Muscle of back (tissue), 11 donors: ENCODE data around the gene CBL. TPM values are rescaled to one million over a fixed set of nuclear protein-coding genes. Genes with fewer than 3 reads are reported as not detected.

Experiments used
- DNase-seq, 3 donors: peaks; one replicate each; pipeline versions ENCODE4 v3.0.0 to v3.0.0-alpha.2; 2013
- polyA plus RNA-seq, 10 donors: library from polyadenylated mRNA; unstranded; fragments of 120-200 nt; gene quantifications; one replicate each; pipeline ENCODE4 v1.2.1, GENCODE V29; 2013; ENCODE audit not compliant: insufficient read length in 10 of 10

Gene CBL
- polyA plus RNA-seq, 10 donors: 10.1 to 16.7 (median 13.2) TPM

GRCh38 chr11:119342023-119342300 lies 135.8 kb downstream of the CBL start:
- no peak for DNase-seq

DNA sequence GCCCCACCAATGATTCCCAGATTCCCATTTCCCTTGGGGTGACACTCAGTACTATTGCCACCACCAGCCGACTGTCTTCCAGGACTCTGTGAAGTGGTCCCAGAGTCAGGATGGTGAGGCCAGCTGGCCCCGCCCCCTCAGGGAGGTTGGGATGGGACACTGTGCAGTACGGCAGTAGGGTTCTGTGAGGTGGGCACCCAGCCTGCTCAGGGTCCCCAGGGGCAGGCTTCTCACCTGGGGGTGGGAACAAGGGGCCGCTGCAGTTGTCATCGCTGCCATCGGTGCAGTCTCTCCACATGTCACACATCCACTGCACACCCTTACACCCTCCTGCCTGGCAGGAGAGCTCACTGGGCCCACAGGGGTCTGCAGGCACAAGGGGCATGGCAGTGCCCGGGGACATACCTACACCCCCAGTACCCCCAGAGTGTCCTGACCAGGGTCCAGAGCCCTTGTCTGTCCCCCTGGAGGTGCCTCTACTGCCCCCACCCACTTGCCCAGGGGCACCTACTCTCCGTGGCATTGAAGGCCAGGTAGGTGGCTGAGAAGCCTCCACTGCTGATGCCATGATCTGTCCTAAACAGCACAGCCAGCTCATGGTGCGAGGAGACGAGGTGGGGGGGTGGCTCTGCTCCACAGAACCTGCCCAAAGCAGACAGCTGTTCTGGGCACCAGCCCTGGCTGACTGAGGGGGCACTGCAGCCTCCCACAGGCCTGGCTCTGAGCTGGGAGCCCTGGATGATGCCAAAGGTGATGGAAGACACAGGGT lies 136.4 kb downstream of the CBL start:
- peak in 1 of 3 donors; percentile 22 for DNase-seq

DNA sequence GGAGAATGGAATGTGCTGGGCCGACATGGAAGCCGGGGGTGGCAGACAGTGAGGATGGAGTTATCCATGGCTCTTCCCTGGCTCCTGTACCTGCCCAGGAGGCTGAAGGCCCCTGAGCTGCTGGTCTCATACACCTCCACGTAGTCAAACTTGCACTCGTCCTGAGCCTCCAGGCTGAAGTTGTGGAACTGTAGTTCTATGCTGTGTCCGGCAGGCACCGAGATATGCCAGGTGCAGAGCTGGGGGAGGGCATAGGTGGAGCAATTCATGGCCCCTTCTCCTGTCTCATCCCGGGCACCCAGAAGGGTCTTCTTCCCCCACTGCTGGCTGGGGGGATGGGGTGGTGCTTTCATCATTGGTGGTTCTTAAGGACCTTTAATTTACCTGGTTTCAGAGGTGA lies 137.6 kb downstream of the CBL start:
- DNase-seq: peak in 1 of 3 donors; percentile 1

DNA sequence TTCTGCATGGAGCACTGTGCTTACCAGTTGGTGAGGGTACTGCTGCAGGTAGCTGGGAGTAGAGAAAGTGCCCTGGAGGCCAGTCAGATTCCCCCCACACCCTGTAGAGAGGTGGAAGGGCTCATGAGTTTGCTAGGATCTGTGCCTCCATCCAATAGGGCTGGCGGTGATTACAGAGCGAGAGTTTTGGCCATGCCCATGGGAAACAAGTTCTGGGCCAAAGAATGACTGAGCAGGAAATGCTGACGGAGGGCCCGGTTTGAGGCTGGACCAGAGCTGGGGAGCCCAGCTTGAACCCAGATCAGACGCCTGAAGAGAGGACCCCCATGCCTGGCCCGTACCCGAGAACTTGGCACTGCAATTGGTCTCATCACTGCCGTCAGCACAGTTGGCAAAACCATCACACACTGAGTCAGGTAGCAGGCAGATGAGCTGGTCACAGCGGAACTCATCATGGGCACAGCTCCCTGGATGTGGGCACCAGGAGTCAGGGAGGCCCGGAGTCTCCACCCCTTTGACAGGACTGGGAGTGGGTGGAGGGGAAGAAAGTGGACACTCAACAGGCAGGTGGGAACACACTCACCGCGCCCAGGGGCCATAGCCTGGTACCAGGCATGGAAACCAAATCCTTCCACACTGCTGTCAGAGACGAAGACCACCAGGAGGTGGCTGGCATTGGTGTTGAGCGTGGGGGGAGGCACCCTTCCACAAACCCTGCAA lies 138.3 kb downstream of the CBL start:
- DNase-seq: peak in 1 of 3 donors; percentile 19

- no peak for DNase-seq
Observed at GRCh38 chr11:119345685-119346084, 139.5 kb downstream of the CBL start.

GRCh38 chr11:119346605-119347004 lies 140.5 kb downstream of the CBL start, which contains the start of gene MFRP:
MFRP (minus strand) TSS chr11:119346705; CDS start chr11:119346513, 192 bp downstream.
- DNase-seq: peak in 1 of 3 donors; percentile 3

- DNase-seq: peak in 1 of 3 donors; percentile 32
Observed at GRCh38 chr11:119347242-119347641, 141.1 kb downstream of the CBL start.

GRCh38 chr11:119347940-119348605 lies 141.9 kb downstream of the CBL start:
- peak in 1 of 3 donors; percentile 68 for DNase-seq

GRCh38 chr11:119350302-119350701 lies 144.2 kb downstream of the CBL start:
- DNase-seq: no peak

- no peak for DNase-seq
Observed at GRCh38 chr11:119351232-119351631, 145.1 kb downstream of the CBL start.

- peak in 1 of 3 donors; percentile 74 for DNase-seq
Observed at GRCh38 chr11:119352857-119353260, 146.7 kb downstream of the CBL start.

DNA sequence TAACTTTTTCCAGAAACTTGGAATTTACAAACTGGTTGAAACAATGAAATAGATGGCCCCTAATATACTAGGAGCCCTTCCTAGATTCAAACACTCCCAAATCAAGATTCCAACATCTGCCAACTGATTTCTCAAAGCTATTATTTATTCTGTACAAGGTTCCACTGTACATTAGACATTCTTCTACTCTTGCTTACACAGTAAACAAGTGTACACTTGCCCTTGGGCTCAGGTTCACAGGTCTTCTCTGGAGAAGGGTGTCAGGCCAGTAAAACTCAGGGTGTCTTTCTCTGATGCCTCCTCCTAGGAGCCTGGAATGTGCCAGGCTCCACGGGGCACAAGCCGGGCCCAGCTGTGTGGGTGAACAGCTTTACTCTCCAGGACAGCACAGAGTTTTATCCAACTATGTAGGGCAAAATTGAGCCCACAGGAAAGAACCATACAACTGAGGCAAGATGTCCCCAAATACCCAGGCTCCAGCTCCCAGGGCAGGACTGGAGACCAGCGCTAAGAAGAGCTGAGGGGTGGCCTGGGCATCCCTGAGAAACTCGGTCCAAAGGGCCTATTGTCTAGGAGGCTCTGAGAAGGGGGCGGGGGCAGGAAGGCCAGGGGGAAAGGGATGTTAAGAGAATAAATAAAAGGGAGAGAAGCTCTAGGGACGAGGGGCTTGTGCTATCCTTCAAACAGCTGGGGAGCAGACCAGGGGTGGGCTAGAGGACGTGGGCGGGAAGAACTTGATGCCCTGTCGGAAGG lies 149.1 kb downstream of the CBL start:
- DNase-seq: no peak

GRCh38 chr11:119356349-119357031 lies 150.4 kb downstream of the CBL start:
- DNase-seq: peak; percentile 67 to 94 (median 90)

GRCh38 chr11:119357074-119357473 lies 150.9 kb downstream of the CBL start:
- no peak for DNase-seq

Other genes with a start within 250 kb of the CBL start
- under 1 TPM in 2 of 10 donors, not detected in 8; 0.22 to 0.30 TPM for gene FOXR1, start 234.6 kb upstream of the CBL start, polyA plus RNA-seq
- gene CENATAC, start 208.2 kb upstream of the CBL start, polyA plus RNA-seq: 10 to 100 TPM in 8 of 10 donors, 1 to 10 TPM in 2; 7.1 to 28.2 (median 12.0) TPM
- 1,000 to 10,000 TPM; 1,511 to 2,041 (median 1,652) TPM for gene RPS25, start 188.0 kb upstream of the CBL start, polyA plus RNA-seq
- gene TRAPPC4, start 187.6 kb upstream of the CBL start, polyA plus RNA-seq: 10 to 100 TPM; 41.7 to 55.9 (median 48.0) TPM
- 10 to 100 TPM in 5 of 10 donors, 1 to 10 TPM in 5; 8.4 to 13.0 (median 10.0) TPM for gene SLC37A4, start 175.5 kb upstream of the CBL start, polyA plus RNA-seq
- 10 to 100 TPM; 35.3 to 62.1 (median 41.8) TPM for gene HYOU1, start 149.1 kb upstream of the CBL start, polyA plus RNA-seq
- 10 to 100 TPM; 24.9 to 35.4 (median 27.8) TPM for gene VPS11, start 138.5 kb upstream of the CBL start, polyA plus RNA-seq
- gene HMBS, start 121.5 kb upstream of the CBL start, polyA plus RNA-seq: 10 to 100 TPM; 18.2 to 28.9 (median 23.0) TPM
- gene DPAGT1, start 104.5 kb upstream of the CBL start, polyA plus RNA-seq: 10 to 100 TPM; 24.4 to 35.7 (median 30.7) TPM
- 1 to 10 TPM; 6.4 to 9.4 (median 7.1) TPM for gene C2CD2L, start 99.0 kb upstream of the CBL start, polyA plus RNA-seq
- 10 to 100 TPM; 13.7 to 25.0 (median 17.8) TPM for gene HINFP, start 84.8 kb upstream of the CBL start, polyA plus RNA-seq
- gene ABCG4, start 57.3 kb upstream of the CBL start, polyA plus RNA-seq: under 1 TPM; 0.10 to 0.60 (median 0.32) TPM
- gene NLRX1, start 37.6 kb upstream of the CBL start, polyA plus RNA-seq: 10 to 100 TPM in 9 of 10 donors, 1 to 10 TPM in 1; 9.7 to 12.4 (median 11.6) TPM
- under 1 TPM in 5 of 10 donors, not detected in 5; 0.09 to 0.34 (median 0.22) TPM for gene NHERF4, start 20.9 kb upstream of the CBL start, polyA plus RNA-seq
- 100 to 1,000 TPM; 177 to 226 (median 196) TPM for gene MCAM, start 110.8 kb downstream of the CBL start, polyA plus RNA-seq
- gene RNF26, start 128.2 kb downstream of the CBL start, polyA plus RNA-seq: 10 to 100 TPM; 11.7 to 22.9 (median 16.1) TPM
- 10 to 100 TPM; 15.2 to 36.1 (median 25.4) TPM for gene C1QTNF5, start 134.5 kb downstream of the CBL start, polyA plus RNA-seq
- under 1 TPM in 1 of 10 donors, not detected in 9; 0.07 TPM for gene MFRP, start 140.4 kb downstream of the CBL start, polyA plus RNA-seq
- 10 to 100 TPM; 18.1 to 66.0 (median 44.8) TPM for gene USP2, start 175.4 kb downstream of the CBL start, polyA plus RNA-seq
- 100 to 1,000 TPM; 101 to 234 (median 128) TPM for gene THY1, start 216.8 kb downstream of the CBL start, polyA plus RNA-seq